ENCODE data around the gene TMEM37. TPM values are rescaled to one million over a fixed set of nuclear protein-coding genes. Genes with fewer than 3 reads are reported as not detected.

TMEM37 gene
- total and polyA plus RNA-seq, 9 of the 15 experiments (the other 6 are each of a cell fraction or from before 2014, with no cell fraction given) = 0.03 to 0.64 (median 0.31) TPM; not detected in 1

- TF ChIP-seq GTF3C2 (IDR thresholded peaks at IDR 0.05; ENCODE audit: borderline replicate concordance, extremely low read depth, insufficient read length) = no peak
- TF ChIP-seq CXXC5 (CRISPR knock-in tag; IDR thresholded peaks at IDR 0.05) = peak; percentile 69
- TF ChIP-seq HINFP (tag; conservative IDR thresholded peaks at IDR 0.05; ENCODE audit: low read depth) = no peak
- no peak for TF ChIP-seq SIX5 (IDR thresholded peaks at IDR 0.05; ENCODE audit: borderline replicate concordance in 1 of 2, insufficient read depth in 1 of 2, low read depth in 1 of 2, low read length in 2 of 2)
- TF ChIP-seq BCL6 (CRISPR knock-in tag; IDR thresholded peaks at IDR 0.05) = no peak
- peak; percentile 82; the same call in 1 of the 2 replicates for TF ChIP-seq SMARCA5 (IDR thresholded peaks at IDR 0.05)
- no peak for TF ChIP-seq PREB (CRISPR knock-in tag; IDR thresholded peaks at IDR 0.05)
- no peak for TF ChIP-seq SP2 (IDR thresholded peaks at IDR 0.05; ENCODE audit: extremely low read depth, low read depth, low read length, poor library complexity, severe bottlenecking)
- no peak for TF ChIP-seq KLF1 (tag; IDR thresholded peaks at IDR 0.05)
- no peak for TF ChIP-seq BRF1 (IDR thresholded peaks at IDR 0.05; ENCODE audit: borderline replicate concordance, extremely low read depth, insufficient read length)
- TF ChIP-seq FOXJ2 (tag; IDR thresholded peaks at IDR 0.05) = no peak
- TF ChIP-seq HOMEZ (CRISPR knock-in tag; IDR thresholded peaks at IDR 0.05) = no peak
- TF ChIP-seq ZBTB49 (CRISPR knock-in tag; IDR thresholded peaks at IDR 0.05; ENCODE audit: borderline replicate concordance) = no peak
- TF ChIP-seq BRF2 (IDR thresholded peaks at IDR 0.05; ENCODE audit: borderline replicate concordance, insufficient read depth, insufficient read length) = no peak
- peak; percentile 90 for TF ChIP-seq HDGF (IDR thresholded peaks at IDR 0.05)
These were observed at the start of gene TMEM37 (continued) for GRCh38 chr2:119431155-119431975.

Measured in K562 (cell line).